NCI-H82 treated with DMSO at 0.1 percent for 48 hours (cell line): ENCODE measurements around the gene SORCS2.

ENCODE experiments used
- DNase-seq: peaks from one replicate; lab custom pipeline; 2025; ENCODE audit not compliant: unreplicated experiment; lab: John Stamatoyannopoulos, UW

Gene SORCS2

DNA sequence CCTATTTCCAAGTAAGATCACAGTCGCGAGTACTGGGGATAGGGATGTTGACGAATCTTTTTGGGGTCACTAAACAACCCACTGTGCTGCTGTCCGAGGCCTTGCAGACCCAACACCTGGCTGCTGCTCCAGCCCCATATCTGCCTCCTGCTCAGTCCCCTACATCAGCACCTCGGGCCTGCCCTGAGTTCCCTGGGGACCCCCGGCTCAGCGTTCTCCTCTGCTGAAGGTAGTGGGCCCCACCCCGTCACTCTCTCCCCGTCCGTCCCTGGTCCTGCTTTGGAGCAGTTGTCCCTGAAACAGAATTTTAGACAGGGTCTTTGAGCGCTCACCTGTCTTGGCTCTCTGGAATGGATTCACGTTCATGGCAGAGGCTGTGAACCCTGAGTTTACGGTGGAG, 444.8 kb downstream of the SORCS2 start:
- DNase-seq = no peak

DNA sequence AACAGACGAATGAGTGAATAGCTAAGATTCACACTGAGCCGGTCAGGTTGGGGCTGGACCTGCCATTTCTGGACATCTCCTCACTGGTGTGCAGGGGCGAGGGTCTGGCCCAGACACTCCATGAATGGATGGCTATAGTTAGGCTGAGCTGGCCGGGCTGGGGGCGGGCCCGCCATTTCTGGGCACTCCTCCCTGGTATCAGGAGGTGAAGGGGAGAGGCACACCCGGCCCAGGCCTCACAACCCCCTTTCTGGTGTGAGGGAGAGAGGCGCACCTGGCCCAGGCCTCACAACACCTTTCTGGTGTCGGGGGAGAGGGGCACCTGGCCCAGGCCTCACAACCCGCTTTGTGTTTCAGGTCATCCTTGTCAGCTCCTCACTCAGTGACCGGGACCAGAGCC, 445.6 kb downstream of the SORCS2 start:
- DNase-seq = no peak

DNA sequence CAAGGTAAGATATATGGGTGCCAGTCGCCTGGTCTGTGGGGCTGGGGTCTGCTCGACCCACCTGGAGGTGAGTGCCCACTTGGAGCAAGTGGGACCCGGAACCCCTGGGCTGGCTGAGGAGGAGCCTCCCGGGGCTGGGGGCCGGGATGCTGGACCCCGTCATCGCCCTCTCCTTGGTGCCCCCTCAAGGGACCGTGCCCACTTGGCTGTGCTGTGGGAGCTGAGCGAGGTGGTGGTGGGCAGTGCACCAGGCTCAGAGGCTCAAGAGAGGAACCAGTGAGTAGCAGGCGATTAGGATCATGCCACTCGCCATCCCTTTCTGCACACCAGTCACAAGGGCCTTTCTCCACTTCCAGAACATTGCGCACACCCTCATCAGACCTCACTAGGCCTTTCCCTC, 446.2 kb downstream of the SORCS2 start:
- DNase-seq = no peak

DNA sequence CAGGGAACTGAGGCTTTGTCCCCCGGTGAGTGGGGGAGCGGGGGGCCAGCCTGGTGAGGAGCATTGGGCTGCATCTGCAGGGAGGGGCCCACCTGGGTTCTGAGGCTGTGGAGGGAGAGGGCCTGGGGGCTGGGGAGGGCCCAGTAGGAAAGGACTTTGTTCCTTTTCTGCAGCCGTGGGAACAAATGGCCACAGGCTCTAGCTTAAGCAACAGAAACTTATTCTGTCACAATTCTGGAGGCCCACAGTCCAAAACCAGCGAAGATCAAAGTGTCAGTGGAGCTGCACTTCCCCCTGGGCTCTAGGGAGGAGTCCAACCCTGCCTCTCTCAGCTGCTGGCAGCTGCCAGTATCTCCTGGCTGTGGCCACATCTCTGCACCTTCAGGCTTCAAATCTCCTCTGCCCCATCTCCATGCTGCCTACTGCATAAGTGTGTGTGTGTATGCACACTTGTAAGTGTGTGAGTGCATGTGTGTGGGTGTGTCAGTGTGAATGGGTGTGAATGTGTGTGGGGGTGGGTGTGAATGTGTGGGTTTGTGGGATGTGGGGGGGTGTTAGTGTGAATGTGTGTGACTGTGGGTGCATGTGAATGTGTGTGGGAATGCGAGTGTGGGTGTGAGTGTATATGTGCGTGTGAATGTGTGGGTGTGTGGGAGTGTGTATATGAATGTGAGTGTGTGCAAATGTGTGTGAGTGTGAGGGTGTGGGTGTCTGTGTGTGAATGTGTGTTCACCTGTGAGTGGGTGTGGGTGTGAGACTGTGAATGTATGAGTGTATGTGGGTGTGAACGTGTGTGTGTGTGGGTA, 446.8 kb downstream of the SORCS2 start:
- DNase-seq = no peak

DNA sequence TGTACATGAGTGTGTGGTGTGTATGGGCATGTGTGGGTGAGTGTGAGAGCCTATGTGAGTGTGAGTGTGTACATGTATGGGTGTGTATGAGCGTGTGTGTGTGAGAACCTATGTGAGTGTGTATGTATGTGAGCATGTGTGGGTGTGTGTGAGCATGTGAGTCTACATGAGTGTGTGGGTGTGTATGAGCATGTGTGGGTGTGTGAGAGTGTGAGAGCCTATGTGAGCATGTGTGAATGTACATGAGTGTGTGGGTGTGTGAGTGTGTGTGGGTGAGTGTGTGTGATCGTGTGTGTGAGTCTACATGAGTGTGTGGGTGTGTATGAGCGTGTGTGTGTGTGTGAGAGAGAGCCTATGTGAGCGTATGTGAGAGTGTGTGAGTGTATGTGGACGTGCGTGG, 447.8 kb downstream of the SORCS2 start:
- DNase-seq = no peak

DNA sequence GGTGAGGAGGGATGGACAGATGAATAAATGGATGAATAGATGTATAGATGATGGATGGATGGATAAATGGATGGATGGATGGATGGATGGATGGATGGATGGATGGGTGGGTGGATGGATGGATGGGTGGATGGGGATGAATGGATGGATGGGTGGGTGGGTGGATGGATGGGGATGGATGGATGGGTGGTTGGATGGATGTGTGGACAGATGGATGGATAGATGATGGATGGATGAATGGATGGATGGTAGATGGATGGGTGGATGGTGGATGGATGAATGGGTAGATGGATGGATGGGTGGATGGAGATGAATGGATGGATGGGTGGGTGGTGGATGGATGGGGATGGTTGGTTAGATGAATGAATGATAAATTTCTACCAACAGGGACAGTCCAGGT, 449.4 kb downstream of the SORCS2 start:
- DNase-seq = no peak

DNA sequence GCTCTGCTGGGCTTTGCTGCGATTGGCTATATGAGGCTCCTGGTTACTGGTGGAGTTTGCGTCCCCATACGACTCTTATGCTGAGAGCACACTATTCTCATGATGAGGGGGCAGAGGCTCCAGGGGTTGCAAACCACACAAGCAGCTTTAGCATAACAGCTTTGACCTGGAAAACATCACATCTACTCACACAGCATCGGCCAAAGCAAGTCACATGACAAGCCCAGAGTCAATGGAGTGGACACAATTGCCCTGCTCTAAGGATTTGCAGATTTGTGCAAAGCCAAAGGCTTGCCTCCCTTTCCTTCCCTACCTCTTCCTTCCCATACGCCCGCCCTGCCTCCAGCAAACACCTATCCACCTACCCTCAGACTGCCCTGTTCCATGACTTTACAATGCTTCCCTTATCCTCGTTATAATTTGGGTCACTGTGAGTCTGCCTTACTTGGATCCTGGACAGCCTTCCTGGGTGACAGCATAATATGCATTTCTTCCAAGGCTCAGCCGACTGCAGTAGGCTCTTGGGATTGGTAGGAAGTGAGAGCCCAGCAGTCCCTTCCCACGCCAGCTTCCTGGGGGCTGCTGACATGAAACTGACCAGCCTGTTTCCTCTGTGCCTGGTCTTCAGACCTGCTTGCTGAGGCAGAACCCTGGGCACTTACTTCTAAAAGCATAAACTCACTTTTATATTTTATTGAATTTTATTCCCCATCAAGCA, 450.6 kb downstream of the SORCS2 start:
- no peak for DNase-seq

DNA sequence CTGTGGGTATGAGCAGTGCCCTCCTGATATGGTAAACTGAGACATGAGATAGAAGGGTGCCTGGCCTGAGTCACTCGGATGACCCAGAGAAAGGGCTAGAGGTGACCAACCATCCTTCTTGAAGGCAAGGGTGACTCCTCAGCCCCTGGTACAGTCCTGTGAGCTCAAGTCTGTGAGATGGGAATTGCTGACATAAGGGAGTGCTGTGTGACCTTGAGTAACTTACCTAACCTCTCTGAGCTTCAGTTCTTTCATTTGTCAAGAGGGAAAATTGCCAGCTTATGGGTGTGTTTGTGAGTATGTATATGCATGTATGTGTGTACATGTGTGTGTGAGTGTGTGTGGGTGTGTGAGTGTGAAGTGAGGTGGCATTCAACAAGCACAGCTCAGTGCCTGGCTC, 452.8 kb downstream of the SORCS2 start:
- DNase-seq = no peak

DNA sequence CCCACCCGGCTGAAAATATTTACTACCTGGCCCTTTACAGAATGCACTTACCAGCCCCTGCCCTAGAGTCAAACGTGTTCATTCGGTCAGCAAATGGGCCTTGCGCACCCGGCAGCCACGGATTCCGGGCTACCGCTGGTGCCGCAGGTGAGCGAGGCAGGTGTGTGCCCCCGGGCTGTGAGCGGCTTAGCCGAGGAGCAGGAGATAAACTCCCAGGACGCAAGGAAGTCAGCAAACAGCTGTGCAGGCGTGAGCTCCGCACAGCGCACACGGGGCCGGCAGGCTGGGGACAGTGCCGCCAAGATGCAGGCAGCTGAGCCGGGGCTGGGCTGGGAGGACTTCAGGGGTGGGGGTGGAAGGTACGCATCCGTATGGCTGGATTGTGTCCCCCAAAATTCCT, 453.6 kb downstream of the SORCS2 start:
- no peak for DNase-seq

DNA sequence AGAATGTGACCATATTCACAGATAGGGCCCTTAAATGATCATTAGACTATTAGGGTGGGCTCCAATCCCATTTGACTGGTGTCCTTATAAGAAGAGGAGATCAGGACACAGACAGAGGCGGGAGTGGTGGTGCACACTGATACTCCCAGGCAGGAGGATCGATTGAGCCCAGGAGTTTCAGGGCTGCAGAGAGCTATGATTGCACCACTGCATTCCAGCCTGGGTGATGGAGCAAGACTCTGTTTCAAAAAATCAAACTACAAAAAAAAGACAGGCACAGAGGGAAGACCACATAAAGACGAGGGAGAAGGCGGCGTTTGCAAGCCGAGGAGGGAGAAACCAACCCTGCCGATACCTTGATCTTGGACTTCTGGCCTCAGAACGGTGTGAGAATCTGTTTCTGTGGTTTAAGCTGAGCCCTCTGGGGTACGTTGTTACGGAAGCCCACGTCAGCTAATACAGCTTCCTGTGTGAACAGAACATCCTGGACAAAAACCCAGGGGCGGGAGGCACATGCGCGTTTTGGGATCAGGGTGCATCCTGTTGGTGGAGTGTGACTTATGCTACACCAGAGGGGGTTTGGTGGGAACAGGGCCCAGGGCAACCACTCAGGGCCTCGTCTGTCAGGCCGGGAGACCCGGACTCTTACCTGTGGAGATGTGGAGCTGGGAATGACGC, 454.2 kb downstream of the SORCS2 start:
- DNase-seq = no peak

DNA sequence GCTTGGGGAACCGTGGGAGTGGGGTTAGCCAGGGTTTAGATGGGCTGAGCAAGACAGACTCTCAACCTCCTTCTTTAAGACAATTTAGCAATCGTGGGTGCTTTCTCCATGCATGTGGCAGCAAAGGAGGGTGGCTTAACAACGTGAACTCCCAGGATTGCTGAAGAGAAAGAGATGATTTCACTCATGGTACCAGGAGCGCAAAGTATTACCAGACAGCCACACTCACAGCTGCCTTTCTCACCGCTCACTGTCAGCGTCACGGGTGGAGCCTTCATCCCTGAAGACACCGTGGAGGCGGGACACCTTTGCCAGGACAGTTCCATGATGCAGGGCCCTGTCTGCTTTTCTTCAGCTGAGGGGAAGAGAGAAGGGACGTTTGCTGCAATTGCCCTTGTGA, 454.8 kb downstream of the SORCS2 start:
- DNase-seq = no peak

DNA sequence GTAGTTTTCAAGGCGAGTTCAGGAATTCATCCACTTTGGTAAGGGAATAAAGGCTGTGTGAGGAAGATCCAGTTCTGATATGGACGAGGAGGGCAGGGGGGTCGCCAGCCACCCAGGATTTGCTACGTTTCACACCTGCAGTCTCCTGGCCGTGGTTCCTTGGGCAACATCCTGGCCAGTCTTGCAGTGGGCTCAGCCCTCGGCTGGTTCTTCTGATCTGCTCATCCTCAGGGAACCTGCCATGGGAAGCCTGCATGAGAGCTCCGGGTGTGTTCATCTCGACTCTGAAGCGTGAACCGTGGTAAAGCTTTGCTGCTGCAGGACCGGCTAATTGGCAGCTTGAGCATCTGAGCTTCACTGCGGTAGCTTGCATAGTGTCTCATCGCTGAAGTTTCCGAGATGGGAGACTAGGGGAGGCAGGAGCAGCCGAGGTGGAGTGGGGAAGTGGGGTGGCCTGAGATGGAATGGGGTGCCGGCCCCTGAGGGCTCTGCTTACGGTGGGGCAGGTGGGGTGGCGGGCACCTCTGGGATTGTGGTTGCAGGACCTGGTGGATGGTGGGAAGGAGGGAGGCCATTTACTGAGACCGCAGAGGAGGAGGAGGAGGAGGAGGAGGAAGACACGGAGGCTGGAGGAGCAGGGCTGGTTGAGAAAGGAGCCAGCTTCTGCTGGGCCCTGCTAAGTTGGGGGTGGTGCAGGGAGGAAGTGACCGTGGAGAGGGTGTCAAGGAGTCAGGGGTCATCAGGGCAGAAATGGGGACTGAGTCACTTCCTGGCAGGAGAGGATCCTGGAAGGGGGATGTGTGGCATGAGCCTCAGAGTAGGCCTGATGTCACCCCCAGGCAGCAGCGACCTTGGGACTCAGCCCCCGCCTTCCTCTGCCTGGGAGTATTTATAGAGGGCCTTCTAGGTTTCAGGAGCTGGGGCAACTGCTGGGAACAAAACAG, 455.5 kb downstream of the SORCS2 start:
- DNase-seq = no peak

DNA sequence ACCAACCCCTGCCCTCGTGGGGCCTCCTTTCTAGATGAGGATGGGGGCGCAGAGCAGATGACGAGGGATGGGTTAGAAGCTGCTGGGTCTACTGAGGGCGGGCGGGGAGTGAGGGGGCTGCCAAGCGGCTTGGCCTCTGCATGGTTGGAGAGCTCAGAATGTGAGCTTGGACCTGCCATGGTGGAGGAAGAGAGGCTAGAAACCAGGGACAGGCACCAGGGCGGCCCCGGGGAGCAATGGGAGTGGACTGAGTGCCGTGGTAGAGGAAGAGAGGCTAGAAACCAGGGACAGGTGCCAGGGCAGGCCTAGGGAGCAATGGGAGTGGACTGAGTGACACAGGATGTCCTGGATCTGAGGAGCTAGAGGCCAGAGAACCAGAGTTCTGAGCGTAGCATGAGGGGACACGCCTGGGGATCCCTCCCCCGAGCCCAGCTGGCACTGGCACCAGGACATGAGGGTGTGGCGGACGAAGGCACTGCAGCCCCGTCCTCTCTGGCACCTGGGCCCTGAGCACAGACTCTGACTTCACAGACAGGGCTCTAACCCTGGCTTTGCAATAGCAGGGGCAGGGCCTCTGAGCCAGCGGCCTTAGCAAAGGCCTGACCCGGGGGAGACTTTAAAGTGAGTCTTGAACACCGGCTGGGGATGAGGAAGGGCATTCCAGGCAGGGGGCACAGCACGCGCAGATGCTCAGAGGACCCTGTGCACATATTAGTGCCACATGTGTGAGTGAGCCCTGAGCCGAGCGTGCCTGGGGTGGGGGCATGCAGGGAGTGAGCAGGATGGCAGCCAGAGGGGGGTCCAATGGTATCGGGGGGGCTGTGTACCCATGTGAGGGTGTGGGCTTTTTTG, 456.4 kb downstream of the SORCS2 start:
- no peak for DNase-seq

DNA sequence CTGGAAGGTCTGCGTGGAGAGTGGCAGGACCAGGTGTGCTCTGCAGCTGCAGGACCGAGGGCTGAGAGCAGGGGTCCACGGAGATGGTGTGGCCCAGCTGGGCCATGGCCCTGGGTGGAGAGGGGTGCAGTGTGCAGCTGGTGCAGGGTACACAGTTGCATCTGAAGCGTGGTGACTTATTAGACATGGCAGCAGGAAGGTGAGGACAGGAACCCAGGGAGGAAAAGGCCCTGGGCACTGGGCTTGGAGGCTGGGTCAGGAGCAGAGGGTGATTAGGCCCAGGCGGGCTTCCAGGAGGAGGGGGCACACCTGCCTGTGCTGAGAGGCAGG, 457.0 kb downstream of the SORCS2 start:
- DNase-seq = no peak

DNA sequence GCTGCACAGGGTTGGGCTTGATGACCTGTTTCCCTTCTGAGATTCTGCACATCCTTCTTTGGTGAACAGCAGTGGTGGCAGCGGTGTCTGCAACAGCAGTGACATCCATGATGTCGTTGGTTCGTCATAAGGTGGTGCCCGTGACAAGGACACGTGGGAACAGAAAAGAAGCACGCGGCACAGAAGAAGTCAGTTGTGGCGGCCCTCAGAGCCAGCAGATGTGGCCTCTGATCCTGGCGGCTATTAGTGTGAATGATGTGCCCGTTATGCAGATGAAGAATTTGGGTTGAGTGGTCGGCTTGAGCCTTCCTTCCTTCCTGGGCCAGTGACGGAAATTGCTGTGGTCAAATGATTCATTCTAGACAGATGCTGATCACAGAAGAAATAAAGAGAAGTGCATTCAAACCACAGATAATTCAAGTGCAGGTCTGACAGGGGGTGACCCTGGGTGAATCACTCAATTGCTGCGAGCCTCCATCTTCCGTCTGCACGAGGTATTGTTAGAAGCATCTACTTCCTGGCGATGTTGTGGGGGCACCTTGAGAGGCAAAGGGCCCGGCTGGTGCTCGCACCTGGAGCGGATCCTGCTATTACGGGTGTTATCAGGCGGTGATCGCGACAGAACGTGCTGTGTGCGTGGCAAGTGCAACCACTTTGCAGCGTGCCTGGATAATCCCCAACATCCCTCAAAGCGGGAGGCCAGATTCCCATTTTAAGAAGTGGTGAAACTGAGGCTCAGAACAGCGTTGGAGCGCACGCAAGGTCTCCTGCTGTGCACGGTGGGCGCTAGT, 457.6 kb downstream of the SORCS2 start:
- DNase-seq = no peak

DNA sequence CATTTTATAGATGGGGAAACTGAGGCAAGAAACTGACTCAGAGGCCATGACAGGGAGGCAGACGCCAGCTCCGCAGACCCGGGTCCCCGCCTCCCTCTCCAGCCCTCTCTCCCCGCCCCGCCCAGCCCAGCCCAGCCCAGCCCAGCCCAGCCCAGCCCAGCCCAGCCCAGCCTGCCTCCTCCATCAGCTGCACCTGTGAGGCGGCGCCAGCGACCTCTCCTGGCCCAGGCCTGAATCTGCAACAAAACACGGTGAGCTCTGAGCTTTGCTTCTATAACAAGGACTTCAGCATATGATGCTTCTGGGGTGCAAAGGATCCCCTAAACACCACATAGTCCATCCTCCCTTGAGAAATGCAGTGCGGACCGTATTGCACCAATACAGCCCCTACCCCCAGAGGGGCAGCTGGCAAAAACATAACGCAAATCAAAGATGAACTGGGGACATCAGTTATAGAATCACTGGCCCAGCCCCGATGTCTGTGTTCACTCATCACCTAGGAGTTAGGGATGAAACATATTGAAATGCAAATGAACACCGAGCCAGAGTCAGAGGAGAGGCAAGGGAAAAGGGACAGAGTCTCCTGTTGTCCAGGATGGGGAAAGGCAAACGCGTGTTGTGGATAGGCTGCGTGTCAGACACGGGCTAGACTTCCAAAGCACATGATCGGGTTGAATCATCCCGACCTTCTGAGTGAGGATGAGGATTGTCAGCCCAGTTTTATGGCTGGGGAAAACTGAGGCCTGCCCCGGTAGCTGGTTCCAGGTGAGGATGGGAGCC, 458.5 kb downstream of the SORCS2 start:
- DNase-seq = peak; percentile 2

DNA sequence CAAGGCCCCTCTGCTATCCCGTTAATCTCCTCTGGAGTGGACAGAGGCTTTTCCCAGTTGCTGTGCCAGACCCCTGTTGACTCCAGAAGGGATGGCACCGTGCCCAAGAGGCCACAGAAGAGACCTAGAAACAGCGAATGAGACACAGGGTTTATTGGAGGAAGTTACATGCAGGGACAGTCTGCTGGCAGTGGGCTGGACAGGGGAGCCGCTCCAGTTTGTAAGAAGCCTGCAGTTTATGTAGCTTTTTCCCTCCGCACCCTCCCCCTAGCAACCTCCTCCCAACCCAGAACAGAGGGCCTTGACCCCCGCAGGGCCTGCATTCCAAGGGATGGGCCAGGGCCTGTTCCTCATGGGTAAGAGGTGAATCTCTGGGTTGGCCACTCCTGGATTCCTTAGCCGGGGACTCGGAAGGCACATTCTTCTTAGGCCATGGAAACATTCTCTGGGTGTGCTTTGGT, 459.2 kb downstream of the SORCS2 start:
- no peak for DNase-seq

DNA sequence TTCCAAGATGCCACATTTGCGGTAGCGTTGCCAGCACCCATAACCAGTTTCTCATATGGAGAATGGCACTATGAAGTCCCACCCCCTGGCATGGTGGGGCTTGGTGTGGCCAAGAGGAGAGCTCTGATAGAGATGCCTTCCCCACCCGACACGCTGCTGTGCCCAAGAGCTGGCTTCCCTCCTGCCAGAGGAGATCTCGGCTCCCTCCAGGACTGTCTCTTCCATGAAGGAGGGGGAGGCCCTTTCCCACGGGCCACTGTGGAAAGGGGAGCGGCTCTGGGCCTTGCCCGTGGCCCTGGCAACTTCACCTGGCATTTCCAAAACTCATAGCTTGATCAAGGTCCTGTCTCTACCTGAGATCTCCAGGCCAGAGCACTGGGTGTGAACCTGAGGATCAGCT, 459.7 kb downstream of the SORCS2 start:
- no peak for DNase-seq
